BLaER1 (cell line): ENCODE measurements around the gene MYMK.

Source experiments
- H3K27ac ChIP-seq: shearing (Covaris generic); formaldehyde crosslinking; 2 replicates; pipeline ENCODE4 v1.8.1; 2022
- H3K27me3 ChIP-seq: shearing (Covaris generic); formaldehyde crosslinking; 2 replicates; pipeline ENCODE4 v1.8.1; 2022
- H3K36me3 ChIP-seq: shearing (Covaris generic); formaldehyde crosslinking; 2 replicates; pipeline ENCODE4 v1.8.1; 2022
- H3K4me1 ChIP-seq: shearing (Covaris generic); formaldehyde crosslinking; 2 replicates; pipeline ENCODE4 v1.8.1; 2022
- H3K4me2 ChIP-seq: shearing (Covaris generic); formaldehyde crosslinking; 2 replicates; pipeline ENCODE4 v1.8.1; 2022
- H3K4me3 ChIP-seq: shearing (Covaris generic); formaldehyde crosslinking; 2 replicates; pipeline ENCODE4 v1.8.1; 2022
- H3K9ac ChIP-seq: shearing (Covaris generic); formaldehyde crosslinking; 2 replicates; pipeline ENCODE4 v1.8.1; 2022
- H3K9me3 ChIP-seq: shearing (Covaris generic); formaldehyde crosslinking; 2 replicates; pipeline ENCODE4 v1.8.1; 2022
- H4K20me1 ChIP-seq: shearing (Covaris generic); formaldehyde crosslinking; 2 replicates; pipeline ENCODE4 v1.8.1; 2022
- Cebpa-rat ChIP-seq: shearing (Covaris generic); IDR thresholded peaks from 2 replicates; pipeline ENCODE4 v1.8.1; 2022

The MYMK gene

DNA sequence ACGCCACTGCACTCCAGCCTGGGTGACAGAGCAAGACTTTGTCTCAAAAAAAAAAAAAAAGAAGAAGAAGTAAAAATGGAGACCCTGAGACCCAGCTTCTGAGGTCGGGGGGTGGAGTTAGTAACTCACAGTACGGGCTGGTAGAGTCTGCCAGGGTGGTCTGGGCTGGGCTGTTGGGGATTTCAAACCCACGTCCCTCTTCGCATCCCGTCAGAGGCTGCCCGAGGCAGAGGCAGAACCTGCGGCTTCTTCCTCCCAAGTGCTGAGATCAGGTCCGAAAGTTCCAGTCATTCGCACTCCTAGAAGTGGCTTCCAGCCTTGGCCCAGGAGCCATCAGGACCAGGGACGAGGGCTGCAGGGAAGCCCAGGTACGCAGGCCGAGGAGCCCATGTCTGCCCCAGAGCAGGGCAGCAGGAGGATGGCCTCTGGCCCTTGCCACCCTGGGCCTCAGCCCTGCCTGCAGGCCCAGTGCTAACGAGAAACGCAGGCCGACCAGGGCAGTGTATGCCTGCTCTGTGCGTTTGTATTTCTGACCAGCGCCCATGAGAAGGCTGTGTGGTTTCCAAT lies 36.0 kb downstream of the MYMK start:
- Histone ChIP-seq H3K36me3 (no peaks in the 10 kb centered on the region), H3K27me3 (no peaks in the 10 kb centered on the region), H3K9me3 (no peaks in the 10 kb centered on the region), H3K27ac (no peak overlapping the region), H3K4me1 (peaks cover 43% of the 10 kb centered on the region), H3K4me2 (no peak overlapping the region), H3K4me3 (no peak overlapping the region), H3K9ac (no peak overlapping the region), H4K20me1 (no peaks in the 10 kb centered on the region)
- no peak for TF ChIP-seq Cebpa-rat

DNA sequence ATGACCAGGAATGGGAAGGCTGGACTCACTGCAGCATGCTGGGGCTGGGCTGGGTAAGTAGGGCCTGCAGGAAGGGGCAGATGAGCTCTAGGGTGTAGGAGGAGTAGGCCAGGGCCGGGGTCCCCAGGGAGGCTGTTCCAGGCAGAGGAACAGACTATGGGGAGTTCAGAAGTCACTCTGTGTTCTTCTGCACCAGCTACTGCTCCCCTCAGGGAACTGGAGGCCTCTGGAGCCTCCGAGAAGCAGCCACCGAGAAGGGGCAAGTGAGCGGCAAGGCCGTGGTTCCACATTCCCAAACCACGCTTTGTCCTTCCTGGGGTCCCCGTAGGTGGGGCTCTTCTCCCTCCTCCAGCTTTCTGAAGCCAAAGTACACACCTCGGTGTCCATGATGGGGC lies 37.4 kb downstream of the MYMK start:
- H3K4me1 ChIP-seq = peaks cover 49% of the 10 kb centered on the region
- H3K9ac ChIP-seq = no peak overlapping the region
- H3K4me2 ChIP-seq = peak overlapping the region; percentile 32; the same call in 1 of the 2 replicates

DNA sequence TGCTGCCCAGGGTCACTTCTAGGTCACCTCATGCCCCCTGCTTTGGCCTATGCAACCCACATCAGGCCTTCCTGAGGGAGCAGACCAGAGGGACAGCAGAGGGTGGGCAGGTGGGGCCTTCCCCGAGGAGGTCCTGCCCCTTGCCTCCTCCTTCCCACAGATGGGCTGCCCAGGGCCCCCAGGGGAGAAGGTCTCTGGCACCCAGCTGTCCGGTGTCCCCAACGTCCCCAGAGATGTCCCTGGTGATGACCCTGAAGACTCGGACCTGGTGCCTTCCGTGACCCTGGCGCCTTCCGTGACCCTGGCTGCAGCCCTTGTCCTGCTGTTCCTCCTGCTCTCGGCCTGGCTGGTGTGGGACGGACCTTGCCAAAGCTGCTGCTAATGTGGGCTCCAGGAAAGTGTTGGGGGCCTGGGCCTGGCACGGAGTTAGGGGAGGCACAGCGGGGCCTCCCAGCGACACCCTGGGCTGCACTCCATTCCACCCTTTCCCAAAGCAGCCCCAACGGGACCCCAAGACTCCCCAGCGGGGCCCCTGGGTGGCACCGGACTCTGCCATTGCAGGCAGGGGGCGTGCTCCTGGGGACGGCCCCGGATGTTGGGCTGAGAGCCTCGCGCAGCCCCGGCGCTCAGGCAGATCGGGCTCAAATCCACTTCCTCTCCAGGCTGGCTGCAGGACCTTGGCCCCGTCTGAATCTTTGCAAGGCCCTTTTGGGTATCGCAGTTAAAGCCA lies 39.1 kb downstream of the MYMK start:
- no peak for TF ChIP-seq Cebpa-rat
- no peak overlapping the region for H3K4me3 ChIP-seq
- peaks cover 47% of the 10 kb centered on the region for H3K4me1 ChIP-seq
- H3K36me3 ChIP-seq = no peaks in the 10 kb centered on the region
- no peaks in the 10 kb centered on the region for H4K20me1 ChIP-seq
- H3K4me2 ChIP-seq = peak overlapping the region; percentile 64
- H3K9me3 ChIP-seq = no peaks in the 10 kb centered on the region
- peak overlapping the region; percentile 28 for H3K27ac ChIP-seq
- H3K9ac ChIP-seq = 0 out of 2 replicates have a peak overlapping the region, but pooled peaks have one; percentile 38
- no peaks in the 10 kb centered on the region for H3K27me3 ChIP-seq

More for the DNA sequence above, 37.4 kb downstream of the MYMK start:
- Histone ChIP-seq H3K4me3 (no peak overlapping the region), H4K20me1 (no peaks in the 10 kb centered on the region), H3K27me3 (no peaks in the 10 kb centered on the region), H3K9me3 (no peaks in the 10 kb centered on the region), H3K27ac (no peak overlapping the region), H3K36me3 (no peaks in the 10 kb centered on the region)
- no peak for TF ChIP-seq Cebpa-rat

DNA sequence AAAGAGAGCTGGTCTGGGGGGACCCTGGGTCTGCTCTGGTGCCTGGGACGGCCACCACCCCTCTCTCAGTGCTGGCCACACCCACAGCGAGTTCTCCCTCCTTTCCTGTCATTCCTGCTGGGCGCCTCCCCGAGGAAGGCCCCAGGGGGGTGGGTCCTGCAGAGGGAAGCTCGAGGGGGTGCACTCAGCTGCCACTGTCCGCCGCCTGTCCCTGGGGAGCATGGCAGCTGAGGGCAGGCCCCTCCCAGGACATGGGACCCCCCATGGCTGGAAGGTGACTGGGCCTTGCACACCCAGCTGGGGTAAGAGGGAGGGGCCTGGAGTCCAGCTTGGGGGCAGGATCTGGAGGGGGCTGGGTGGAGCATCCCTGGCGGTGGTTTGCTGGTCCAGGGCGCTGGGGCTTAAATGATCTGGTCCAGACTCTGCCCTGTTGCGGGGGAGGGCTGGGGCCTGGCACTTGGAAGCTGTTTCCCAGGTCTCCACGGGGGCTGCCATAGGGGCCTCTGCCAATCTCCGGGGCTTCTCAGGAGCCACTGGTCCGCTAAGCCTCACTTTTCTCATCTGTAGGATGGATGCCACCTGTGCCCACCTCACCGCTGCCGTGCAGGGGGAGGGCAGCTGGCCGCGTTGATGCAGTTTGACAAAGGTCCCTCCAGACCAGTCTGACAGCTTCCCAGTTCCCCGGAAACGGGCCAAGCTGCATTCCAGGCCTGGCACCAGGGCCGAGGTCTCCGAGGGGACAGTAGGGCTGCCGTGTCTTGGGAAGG lies 39.9 kb downstream of the MYMK start:
- no peaks in the 10 kb centered on the region for H4K20me1 ChIP-seq
- TF ChIP-seq Cebpa-rat = no peak
- no peaks in the 10 kb centered on the region for H3K36me3 ChIP-seq
- H3K27me3 ChIP-seq = no peaks in the 10 kb centered on the region
- peaks cover 47% of the 10 kb centered on the region for H3K4me1 ChIP-seq
- no peaks in the 10 kb centered on the region for H3K9me3 ChIP-seq
- no peak overlapping the region for H3K9ac ChIP-seq
- no peak overlapping the region for H3K4me3 ChIP-seq
- no peak overlapping the region for H3K27ac ChIP-seq
- H3K4me2 ChIP-seq = peak overlapping the region; percentile 64

DNA sequence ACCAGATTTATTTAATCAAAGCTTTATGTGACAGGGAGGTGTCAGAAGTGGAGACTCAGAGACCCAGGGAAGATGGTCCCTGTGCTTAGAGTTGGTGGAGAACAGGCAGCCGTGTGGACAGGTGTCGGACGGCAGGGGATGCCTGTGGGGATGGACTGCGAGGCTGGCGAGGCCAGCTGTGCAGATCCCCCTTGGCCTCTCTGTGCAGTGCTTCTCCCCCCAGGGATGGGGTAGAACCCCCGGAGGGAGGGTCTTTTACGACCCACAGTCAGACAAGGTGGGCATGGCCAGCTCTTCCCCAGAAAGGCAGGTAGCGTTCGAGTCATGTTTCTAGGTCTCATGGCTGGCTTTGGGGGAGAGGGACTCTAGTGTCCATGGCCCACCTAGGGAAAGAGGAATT lies 41.1 kb downstream of the MYMK start:
- no peak overlapping the region for H3K9ac ChIP-seq

DNA sequence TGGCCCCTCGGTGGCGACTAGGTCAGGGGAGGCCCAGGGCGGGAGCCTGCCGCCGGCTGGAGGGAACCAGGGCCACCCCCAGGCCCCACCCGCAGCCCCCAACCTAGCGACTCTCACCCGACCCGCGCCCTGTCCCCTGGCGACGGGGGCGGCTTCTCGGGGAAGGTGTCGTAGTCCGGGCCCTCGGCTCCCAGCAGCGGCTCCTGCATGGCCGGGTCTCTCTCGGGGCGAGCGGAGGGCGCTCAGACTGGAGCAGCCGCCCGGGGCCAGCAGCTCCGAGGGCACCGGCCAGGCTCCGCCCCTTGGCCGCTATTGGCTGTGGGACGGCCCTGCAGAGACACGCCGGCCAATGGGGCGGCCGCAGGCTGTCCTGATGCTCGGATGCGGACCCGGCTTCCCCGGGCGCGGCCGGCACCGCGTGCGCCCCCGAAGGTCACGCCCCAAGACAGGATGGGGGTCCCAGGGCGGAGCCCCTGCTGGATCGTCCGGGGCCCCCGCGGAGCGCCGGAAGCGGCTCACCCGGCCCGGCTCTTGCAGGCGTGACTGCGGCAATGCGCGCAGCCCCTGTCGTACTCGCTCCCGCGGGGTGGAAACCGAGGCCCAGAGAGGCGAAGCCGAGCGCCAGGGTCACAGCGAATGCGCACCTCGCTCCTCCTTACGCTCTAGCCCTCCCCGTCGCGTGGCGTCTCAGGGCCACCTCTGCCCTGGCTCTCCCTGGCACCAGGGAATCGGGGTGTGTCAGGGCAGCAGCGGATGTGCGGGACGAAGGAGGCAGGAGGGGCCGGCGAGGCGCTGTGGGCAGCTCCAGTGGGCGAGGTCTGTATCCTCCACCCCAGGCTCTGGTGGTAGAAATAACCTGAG lies 45.7 kb downstream of the MYMK start, which contains the start of gene SLC2A6:
Gene SLC2A6, minus strand, starts transcription at position 249 of the 861 bp plus-strand sequence. Its CDS starts 40 bp downstream, at position 209.
- no peak for TF ChIP-seq Cebpa-rat
- Histone ChIP-seq H3K4me2 (peak within 1 kb of the TSS; percentile 99), H3K4me3 (peak within 1 kb of the TSS; percentile 74), H3K27ac (peak within 1 kb of the TSS; percentile 77), H3K9ac (peak within 1 kb of the TSS; percentile 77), H3K4me1 (peaks cover 55% of the 10 kb centered on the region), H4K20me1 (peaks cover 26% of the 10 kb centered on the region), H3K9me3 (no peaks in the 10 kb centered on the region), H3K36me3 (peaks cover 25% of the 10 kb centered on the region), H3K27me3 (no peaks in the 10 kb centered on the region)

More for the DNA sequence above, 41.1 kb downstream of the MYMK start:
- H3K4me1 ChIP-seq = peaks cover 56% of the 10 kb centered on the region
- H3K4me2 ChIP-seq = no peak overlapping the region
- H3K4me3 ChIP-seq = no peak overlapping the region
- H3K9me3 ChIP-seq = no peaks in the 10 kb centered on the region
- no peaks in the 10 kb centered on the region for H4K20me1 ChIP-seq
- no peaks in the 10 kb centered on the region for H3K36me3 ChIP-seq
- no peak for TF ChIP-seq Cebpa-rat
- H3K27me3 ChIP-seq = no peaks in the 10 kb centered on the region
- no peak overlapping the region for H3K27ac ChIP-seq

DNA sequence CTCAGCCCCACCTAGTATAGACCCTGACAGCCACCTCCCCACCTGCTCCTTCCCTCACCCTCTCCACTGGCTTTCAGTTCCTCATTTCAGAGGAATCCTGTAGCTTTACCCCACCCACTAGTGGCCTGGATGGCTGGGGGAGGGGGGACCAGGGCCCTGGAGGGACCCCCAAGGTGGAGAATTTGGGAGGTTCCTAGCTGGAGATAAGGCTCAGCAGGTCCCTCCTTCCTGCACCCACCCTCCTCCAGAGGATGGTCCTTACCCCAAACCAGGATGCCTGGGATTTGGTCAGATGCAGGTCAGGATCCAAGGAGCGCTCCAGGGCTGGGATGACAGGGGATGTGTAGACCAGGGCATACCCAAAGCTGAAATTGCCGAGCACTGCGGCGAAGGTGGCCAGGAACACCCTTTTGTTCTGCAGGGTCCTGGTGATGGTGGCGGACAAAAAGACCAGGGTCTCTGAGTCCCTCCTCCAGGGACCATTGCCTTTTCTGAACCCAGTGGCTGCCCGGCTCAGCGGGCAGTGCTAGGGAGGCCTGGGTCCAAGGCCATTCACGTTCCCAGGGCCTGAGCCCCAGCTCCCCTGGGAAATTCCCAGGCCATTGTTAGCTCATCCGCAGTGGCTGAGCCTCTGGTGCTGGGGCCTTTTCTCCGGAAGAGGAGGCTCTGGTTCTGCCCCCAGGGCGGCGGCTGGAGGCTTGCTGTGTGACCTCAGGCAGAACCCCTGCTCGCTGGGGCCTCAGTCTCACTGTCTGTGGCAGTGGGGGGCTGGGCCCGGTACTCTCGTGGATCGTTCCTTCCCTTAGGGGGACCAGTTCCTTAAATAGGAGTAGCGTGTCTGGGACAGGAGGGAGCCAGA lies 46.5 kb downstream of the MYMK start:
- peak overlapping the region; percentile 77 for H3K27ac ChIP-seq
- H3K4me1 ChIP-seq = peaks cover 56% of the 10 kb centered on the region
- peak overlapping the region; percentile 74 for H3K4me3 ChIP-seq
- H3K9ac ChIP-seq = peak overlapping the region; percentile 77
- no peaks in the 10 kb centered on the region for H3K27me3 ChIP-seq
- TF ChIP-seq Cebpa-rat = no peak
- H3K36me3 ChIP-seq = peaks cover 34% of the 10 kb centered on the region
- peaks cover 30% of the 10 kb centered on the region for H4K20me1 ChIP-seq
- H3K4me2 ChIP-seq = peak overlapping the region; percentile 99
- H3K9me3 ChIP-seq = no peaks in the 10 kb centered on the region

DNA sequence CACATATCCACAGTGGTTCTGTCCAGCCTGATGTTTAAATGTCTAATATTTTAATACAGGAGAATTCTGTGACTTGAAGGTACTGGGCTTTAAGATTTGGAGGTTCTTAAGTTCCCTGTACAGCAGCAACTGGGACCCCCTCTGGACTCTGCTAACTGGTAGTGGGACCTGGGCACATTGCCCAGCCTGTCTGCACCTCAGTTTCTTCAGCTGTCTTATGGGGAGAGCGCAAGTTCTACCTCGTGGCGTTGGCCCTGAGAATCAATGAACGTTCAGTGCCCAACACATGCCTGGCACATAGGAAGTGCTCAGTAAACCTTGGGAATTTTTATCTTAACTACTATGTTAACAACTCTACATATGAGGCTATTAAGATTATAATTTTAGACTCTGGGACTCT lies 47.3 kb downstream of the MYMK start:
- Histone ChIP-seq H3K9ac (no peak overlapping the region), H3K4me3 (no peak overlapping the region; the same call in 1 of the 2 replicates), H3K4me2 (peak overlapping the region; percentile 99), H3K36me3 (peaks cover 42% of the 10 kb centered on the region), H3K4me1 (peaks cover 49% of the 10 kb centered on the region), H4K20me1 (peaks cover 30% of the 10 kb centered on the region), H3K9me3 (no peaks in the 10 kb centered on the region), H3K27me3 (no peaks in the 10 kb centered on the region), H3K27ac (no peak overlapping the region)
- no peak for TF ChIP-seq Cebpa-rat
